HepG2 (cell line): ENCODE results near the gene RORB. TPM values are rescaled to one million over a fixed set of nuclear protein-coding genes. Genes with fewer than 3 reads are reported as not detected.

ENCODE experiments used
- ATAC-seq: fragments of 200-7000 bp; cut with Tn5 transposase; 3 replicates; pipeline ENCODE4 v1.9.1; 2020; ENCODE audit warnings: mild to moderate bottlenecking, moderate library complexity
- BruUV-seq: library from RNA; stranded (reverse); fragments of 400-500 nt; replicated peaks from 2 replicates; lab custom pipeline; 2021; lab: Mats Ljungman, UMichigan
- CTCF ChIA-PET: fragments of 300-600 bp; formaldehyde crosslinking; extraction: SDS; loops from one replicate; lab custom pipeline; 2021; ENCODE audit warnings: low total read pairs, inconsistent platforms, low intra/inter-chr PET ratio; lab: Yijun Ruan, JAX
- POLR2A ChIA-PET: fragments of 350-600 bp; sonication (Branson Sonifier 250); formaldehyde crosslinking; loops from one replicate; lab custom pipeline; 2020; ENCODE audit warnings: antibody characterized with exemption, inconsistent platforms; lab: Yijun Ruan, JAX
- DNase-seq: peaks from one replicate; pipeline ENCODE4 v3.0.0-alpha.2; 2015; ENCODE audit warnings: low spot score
- FAIRE-seq: peaks from 3 replicates; lab custom pipeline; 2011; peaks lifted over from hg19 to GRCh38; lab: Jason Lieb, UNC
- H2AFZ ChIP-seq: one replicate; pipeline ENCODE4 v1.6.1; 2011; ENCODE audit warnings: low read length, inconsistent platforms
- H3K27ac ChIP-seq: fragments of 300-600 bp; 3 replicates; pipeline ENCODE4 v1.8.0; 2011; ENCODE audit warnings: mixed run types, mild to moderate bottlenecking, mixed read lengths, low read length, inconsistent platforms; ENCODE audit not compliant: insufficient read depth; ENCODE audit errors: extremely low read length
- H3K27me3 ChIP-seq, 2 experiments: fragments of 200-600 bp in 1 of 2; 2 replicates in 1 of 2; 3 replicates in 1 of 2; pipeline versions ENCODE4 v1.6.0 to v1.8.0; 2011; ENCODE audit warnings: low read length in 2 of 2, mild to moderate bottlenecking in 2 of 2, moderate library complexity in 2 of 2, inconsistent platforms in 1 of 2; ENCODE audit not compliant: insufficient read depth in 2 of 2, control insufficient read depth in 1 of 2
- H3K36me3 ChIP-seq, 2 experiments: fragments of 200-600 bp in 1 of 2; replicated peaks in 1 of 2; 2 replicates in 1 of 2; 3 replicates in 1 of 2; pipeline versions ENCODE4 v1.5.1 to v1.8.0; 2011; ENCODE audit warnings: low read length in 2 of 2, inconsistent platforms in 1 of 2; ENCODE audit not compliant: insufficient read depth in 2 of 2, control insufficient read depth in 1 of 2
- H3K4me1 ChIP-seq: 2 replicates; pipeline ENCODE4 v1.5.1; 2012; ENCODE audit warnings: low read length, inconsistent platforms; ENCODE audit not compliant: insufficient read depth
- H3K4me2 ChIP-seq: 2 replicates; pipeline ENCODE4 v1.6.0; 2011; ENCODE audit warnings: low read depth, low read length, inconsistent platforms
- H3K4me3 ChIP-seq, 3 experiments: fragments of 200-600 bp in 1 of 3; sonication (generic), shearing (Covaris generic) in 1 of 3; replicated peaks in 1 of 3; 2 replicates each; pipeline ENCODE4 v1.5.1; 2011 to 2016; ENCODE audit warnings: low read length in 3 of 3, inconsistent platforms in 2 of 3, low read depth in 2 of 3, mild to moderate bottlenecking in 2 of 3, control low read depth in 1 of 3, mixed read lengths in 1 of 3; ENCODE audit not compliant: insufficient read depth in 1 of 3
- H3K79me2 ChIP-seq: one replicate; pipeline ENCODE4 v1.6.1; 2011; ENCODE audit warnings: low read length, inconsistent platforms; ENCODE audit not compliant: insufficient read depth
- H3K9ac ChIP-seq: 2 replicates; pipeline ENCODE4 v1.6.0; 2011; ENCODE audit warnings: mild to moderate bottlenecking, low read depth, low read length, inconsistent platforms; ENCODE audit not compliant: insufficient read depth
- H3K9me3 ChIP-seq: 2 replicates; pipeline ENCODE4 v1.5.1; 2012; ENCODE audit warnings: mild to moderate bottlenecking, low read length
- H4K20me1 ChIP-seq: 2 replicates; pipeline ENCODE4 v1.6.0; 2011; ENCODE audit warnings: inconsistent platforms, mild to moderate bottlenecking, low read length, moderate library complexity; ENCODE audit not compliant: insufficient read depth
- CEBPB ChIP-seq: IDR thresholded peaks from 2 replicates; pipeline ENCODE4 v1.6.1; 2011; ENCODE audit warnings: low read depth, low read length, improper control_type of control experiment, borderline replicate concordance
- GFI1 ChIP-seq: sonication (generic); formaldehyde crosslinking; IDR thresholded peaks from 2 replicates; pipeline ENCODE4 v1.5.0; 2020; ENCODE audit warnings: missing genetic modification reagents, mild to moderate bottlenecking, borderline replicate concordance
- KDM6A ChIP-seq: IDR thresholded peaks from 2 replicates; pipeline ENCODE4 v1.6.1; 2016; ENCODE audit warnings: low read depth
- MTA1 ChIP-seq: sonication (generic); formaldehyde crosslinking; IDR thresholded peaks from 2 replicates; pipeline ENCODE4 v1.4.0; 2020; ENCODE audit warnings: missing genetic modification reagents, mild to moderate bottlenecking, borderline replicate concordance
- NR2C2 ChIP-seq: sonication (generic); formaldehyde crosslinking; IDR thresholded peaks from 2 replicates; pipeline ENCODE4 v1.4.0; 2020; ENCODE audit warnings: missing genetic modification reagents, mild to moderate bottlenecking, moderate library complexity, borderline replicate concordance
- PTBP1 ChIP-seq: fragments of 200-400 bp; formaldehyde crosslinking; IDR thresholded peaks from 2 replicates; pipeline ENCODE4 v1.6.1; 2018; ENCODE audit warnings: low read length, low read depth; ENCODE audit not compliant: poor library complexity, severe bottlenecking
- ZBTB1 ChIP-seq: sonication (generic); formaldehyde crosslinking; IDR thresholded peaks from 2 replicates; pipeline ENCODE4 v1.4.0; 2020; ENCODE audit warnings: missing genetic modification reagents, borderline replicate concordance
- ZNF256 ChIP-seq: sonication (generic); formaldehyde crosslinking; conservative IDR thresholded peaks from 2 replicates; pipeline ENCODE4 v1.4.0; 2020; ENCODE audit warnings: missing genetic modification reagents
- ZNF326 ChIP-seq: sonication (generic); formaldehyde crosslinking; IDR thresholded peaks from 2 replicates; pipeline ENCODE4 v1.4.0; 2020; ENCODE audit warnings: missing genetic modification reagents, borderline replicate concordance
- WGBS: methylation state at CpG from one replicate; pipeline ENCODE4 v1.1.6; 2017; ENCODE audit warnings: low lambda C conversion rate; 5-methylcytosine and 5-hydroxymethylcytosine counted together
- in situ Hi-C: cut with HindIII; loops from 2 replicates; pipeline ENCODE4 v1.10.0; 2017; ENCODE audit warnings: low pct_unique_long_range_greater_than_20kb; ENCODE audit not compliant: extremely low pct_ligation_motif_present
- intact Hi-C: fragments of 100-400 bp; cut with micrococcal nuclease; formaldehyde crosslinking; loops from one replicate; pipeline ENCODE4 v1.10.0; 2022; ENCODE audit not compliant: unreplicated experiment
- polyA plus RNA-seq, 8 experiments: library from polyadenylated mRNA; depleted of rRNA in 3 of 8; stranded (reverse) in 7 of 8; unstranded in 1 of 8; fragments of >200 nt; fragmentation: Illumina TruSeq in 4 of 8; extraction: Trizol in 4 of 8; gene quantifications; 2 replicates each; pipeline versions ENCODE4 v1.2.1 to v1.2.3, GENCODE V29; 2011 to 2016; ENCODE audit warnings: low read depth in 4 of 8, missing spikeins in 1 of 8, mixed read lengths in 1 of 8; ENCODE audit not compliant: insufficient read depth in 1 of 8
- total RNA-seq, 5 experiments: library from RNA; depleted of rRNA; stranded (reverse); fragments of >200 nt; fragmentation: Illumina TruSeq; extraction: Trizol; gene quantifications; 2 replicates each; pipeline ENCODE4 v1.2.3, GENCODE V29; 2016; ENCODE audit warnings: low read depth in 1 of 5
- TF ChIP-seq, protein P1 (sequence below): IDR thresholded peaks from 2 replicates; pipeline ENCODE4 v1.6.1; 2012; ENCODE audit warnings: inconsistent platforms

RORB gene
- total and polyA plus RNA-seq, 2 of the 13 experiments (the other 11 are each of a cell fraction or from before 2014, with no cell fraction given): not detected

DNA sequence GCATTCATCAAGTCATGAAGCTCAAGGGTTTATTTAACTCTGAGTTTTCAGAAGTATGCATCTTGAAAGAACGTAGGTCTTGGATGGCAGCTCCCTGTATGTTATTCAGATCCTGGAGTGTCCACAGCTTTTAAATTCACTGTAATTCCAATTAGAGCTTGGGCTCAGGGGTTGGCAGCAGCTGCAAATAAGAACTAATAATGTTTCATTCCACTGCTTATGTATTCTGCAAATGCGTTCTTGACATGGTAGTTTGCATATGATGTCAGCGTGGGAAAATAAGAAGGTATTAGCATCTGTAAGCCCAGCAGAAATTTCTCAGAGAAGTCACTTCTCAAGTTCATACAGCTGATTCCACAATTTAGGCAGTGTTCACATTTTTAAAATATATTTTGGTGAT, 58.4 kb downstream of the RORB start (continued):
- TF ChIP-seq, protein P1, sequence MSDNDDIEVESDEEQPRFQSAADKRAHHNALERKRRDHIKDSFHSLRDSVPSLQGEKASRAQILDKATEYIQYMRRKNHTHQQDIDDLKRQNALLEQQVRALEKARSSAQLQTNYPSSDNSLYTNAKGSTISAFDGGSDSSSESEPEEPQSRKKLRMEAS: no peak
- TF ChIP-seq KDM6A (CRISPR knock-in tag): no peak

DNA sequence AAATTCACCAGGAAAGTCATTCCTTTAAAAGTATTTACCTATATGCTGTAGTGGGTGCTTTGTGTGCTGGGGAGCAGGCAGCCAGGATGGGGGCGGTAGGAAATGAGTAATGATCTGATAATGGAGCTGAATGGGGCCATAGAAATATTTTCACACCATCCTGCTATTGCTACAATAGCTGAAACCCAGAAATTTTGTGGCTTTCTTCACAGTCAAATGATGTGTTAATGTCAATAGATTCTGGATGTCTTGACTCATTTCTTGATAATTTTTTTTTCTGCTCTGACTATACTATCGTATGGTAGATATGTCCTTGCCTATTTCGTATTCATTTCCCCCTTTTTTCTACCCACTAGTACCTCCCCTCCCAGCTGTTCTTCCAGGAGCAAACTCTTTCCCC, 59.5 kb downstream of the RORB start:
- H2AFZ ChIP-seq: no peak overlapping the region
- FAIRE-seq (no peak), ATAC-seq (no peak), DNase-seq (no peak)
- H3K9ac ChIP-seq: no peak overlapping the region
- ChIA-PET POLR2A (no interaction called here), CTCF (no interaction called here)
- WGBS: 1% methylated on average over 3 of the region's 3 CpGs
- no peaks in the 10 kb centered on the region for H3K36me3 ChIP-seq
- no peaks in the 10 kb centered on the region for H4K20me1 ChIP-seq
- no peaks in the 10 kb centered on the region for H3K79me2 ChIP-seq
- BruUV-seq: no TSS peak
- intact Hi-C loops (no loop called here), in situ Hi-C loops (no loop called here)
- H3K9me3 ChIP-seq: no peaks in the 10 kb centered on the region
- TF ChIP-seq PTBP1 (no peak), MTA1 (CRISPR knock-in tag) (no peak), ZNF256 (CRISPR knock-in tag) (no peak), GFI1 (no peak), ZBTB1 (no peak), NR2C2 (CRISPR knock-in tag) (no peak)
- no peaks in the 10 kb centered on the region for H3K27me3 ChIP-seq
- H3K27ac ChIP-seq: no peak overlapping the region
- H3K4me1 ChIP-seq: no peaks in the 10 kb centered on the region
- H3K4me3 ChIP-seq: no peak overlapping the region
- no peak overlapping the region for H3K4me2 ChIP-seq

DNA sequence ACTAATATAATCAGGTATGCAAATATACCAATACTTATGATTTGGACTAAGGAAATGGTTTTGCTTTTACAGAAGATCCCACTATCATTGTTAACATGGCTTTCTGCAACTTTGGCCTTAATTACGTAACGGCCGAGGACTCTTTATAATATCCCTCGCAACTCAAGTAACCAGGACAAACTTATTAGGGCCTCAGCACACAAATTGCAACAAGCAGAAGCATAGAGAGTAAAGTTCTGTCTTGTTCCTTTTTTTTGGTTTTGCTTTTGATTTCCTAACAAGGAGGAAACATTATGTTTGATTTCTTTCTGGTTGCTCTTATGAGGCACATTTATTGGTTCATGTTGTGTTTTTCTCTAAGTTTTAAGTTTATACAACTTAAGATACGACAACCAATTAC, 60.4 kb downstream of the RORB start:
- no peak overlapping the region for H3K9ac ChIP-seq
- no peaks in the 10 kb centered on the region for H3K4me1 ChIP-seq
- H3K4me2 ChIP-seq: no peak overlapping the region
- H3K9me3 ChIP-seq: no peaks in the 10 kb centered on the region
- 15% methylated on average over 5 of the region's 5 CpGs for WGBS
- no peak overlapping the region for H3K27ac ChIP-seq
- CTCF ChIA-PET: no interaction called here
- no peak overlapping the region for H2AFZ ChIP-seq
- intact Hi-C loops (no loop called here), in situ Hi-C loops (no loop called here)
- ATAC-seq (no peak), FAIRE-seq (no peak), DNase-seq (no peak)
- H4K20me1 ChIP-seq: no peaks in the 10 kb centered on the region
- POLR2A ChIA-PET: no interaction called here
- H3K79me2 ChIP-seq: no peaks in the 10 kb centered on the region
- TF ChIP-seq ZNF326 (CRISPR knock-in tag): no peak
- TF ChIP-seq CEBPB: 0 out of 2 replicates have a peak, but pooled peaks have one; percentile 17
- BruUV-seq: no TSS peak
- H3K4me3 ChIP-seq: no peak overlapping the region
- no peaks in the 10 kb centered on the region for H3K27me3 ChIP-seq
- no peaks in the 10 kb centered on the region for H3K36me3 ChIP-seq
